Stimulated activated CD8-positive, alpha-beta memory T cell treated with anti-CD3 and anti-CD28 coated beads, Interleukin-2, amount 100 ng/mL, for 1 hour (primary cell): Measurements from ENCODE around the gene ARHGEF18.
"Not testable (repeated sequence)": the region's sequence is repeated elsewhere in the genome, so short reads cannot be mapped to it uniquely, and the experiment has no call there.

Experiments used
- DNase-seq, 2 donors: peaks; one replicate each; pipeline ENCODE4 v3.0.0-alpha.2; 2020; ENCODE audit warnings: low read depth in 2 of 2

The ARHGEF18 gene

GRCh38 chr19:7348587-7349230, at the start of gene ARHGEF18:
ARHGEF18 (plus strand) TSS chr19:7348937; CDS start chr19:7362891, 13,954 bp downstream.
- DNase-seq = peak in 1 of 2 donors; percentile 24

DNA sequence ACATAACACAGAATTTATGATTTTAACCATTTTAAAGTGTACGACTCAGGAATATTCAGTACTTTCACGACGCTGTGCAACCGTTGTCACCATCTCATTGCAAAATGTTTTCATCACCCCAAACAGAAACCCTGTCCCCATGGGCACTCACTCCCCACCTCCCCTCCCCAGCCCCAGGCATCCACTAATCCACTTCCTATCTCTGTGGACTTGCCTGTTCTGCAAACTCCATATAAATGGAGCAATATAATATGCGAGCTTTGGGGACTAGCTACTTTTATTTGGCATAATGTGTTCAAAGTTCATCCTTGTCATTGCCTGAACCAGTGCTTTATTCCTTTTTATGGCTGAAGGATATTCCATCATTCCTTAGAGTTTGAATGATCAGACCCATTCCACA, 47.2 kb upstream of the ARHGEF18 start:
- DNase-seq = no peak

DNA sequence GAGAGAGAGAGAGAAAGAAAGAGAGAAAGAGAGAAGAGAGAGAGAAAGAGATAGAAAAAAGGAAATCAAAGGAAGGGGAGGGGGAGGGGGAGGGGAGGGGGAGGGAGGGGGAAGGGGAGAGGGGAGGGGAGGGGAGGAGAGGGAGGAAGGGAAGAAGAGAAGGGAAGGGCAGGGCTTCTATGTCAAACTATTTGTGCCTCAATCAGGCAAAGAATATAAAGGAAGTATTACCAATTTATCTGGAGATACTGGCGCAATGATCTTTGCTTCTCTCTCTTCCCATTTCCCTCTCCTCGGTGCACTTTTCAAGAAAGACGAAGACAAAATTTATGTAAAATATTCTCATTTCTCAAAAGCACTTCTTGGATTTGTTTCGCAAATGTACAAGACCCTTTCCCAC, 45.3 kb upstream of the ARHGEF18 start:
- DNase-seq = no peak

GRCh38 chr19:7304200-7304599, 44.5 kb upstream of the ARHGEF18 start:
- DNase-seq = no peak

GRCh38 chr19:7307590-7308218, 41.0 kb upstream of the ARHGEF18 start:
- DNase-seq = no peak

GRCh38 chr19:7308327-7308726, 40.4 kb upstream of the ARHGEF18 start:
- DNase-seq = not testable (repeated sequence)

DNA sequence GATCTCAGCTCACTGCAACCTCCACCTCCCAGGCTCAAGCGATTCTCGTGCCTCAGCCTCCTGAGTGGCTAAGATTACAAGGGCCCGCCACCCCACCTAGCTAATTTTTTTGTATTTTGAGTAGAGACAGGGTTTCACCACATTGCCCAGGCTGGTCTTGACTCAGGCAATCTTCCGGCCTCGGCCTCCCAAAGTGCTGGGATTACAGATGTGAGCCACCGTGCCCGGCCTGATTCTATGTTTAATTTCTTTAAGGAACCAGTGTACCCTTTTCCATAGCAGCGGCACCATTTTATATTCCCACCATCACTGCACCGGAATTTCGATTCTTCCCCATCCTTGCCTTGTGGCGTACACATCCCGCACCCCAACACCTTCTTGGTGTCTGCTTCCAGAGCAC, 36.8 kb upstream of the ARHGEF18 start:
- DNase-seq = no peak

DNA sequence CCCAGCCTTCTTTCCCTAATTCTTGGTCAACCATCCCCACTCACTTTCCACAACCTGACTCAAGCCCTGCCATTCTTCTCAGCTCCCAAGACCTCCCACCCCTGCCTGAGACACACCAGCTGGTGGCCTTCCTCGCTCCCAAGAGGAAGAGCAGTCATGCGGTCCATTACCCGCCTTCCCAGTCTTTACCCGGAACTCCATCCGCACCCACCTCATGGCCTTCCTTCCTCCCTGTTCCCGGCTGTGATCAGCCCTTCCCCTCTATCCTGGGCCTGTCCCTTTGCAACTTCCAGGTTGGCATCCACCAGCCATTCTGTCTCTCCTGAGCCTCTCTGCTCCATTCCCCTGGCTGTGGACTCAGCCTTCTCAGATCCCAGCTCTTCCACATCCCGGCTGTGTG, 35.9 kb upstream of the ARHGEF18 start:
- DNase-seq = no peak

GRCh38 chr19:7318176-7318575, 30.6 kb upstream of the ARHGEF18 start:
- no peak for DNase-seq

GRCh38 chr19:7326105-7326877, 22.4 kb upstream of the ARHGEF18 start:
- no peak for DNase-seq

DNA sequence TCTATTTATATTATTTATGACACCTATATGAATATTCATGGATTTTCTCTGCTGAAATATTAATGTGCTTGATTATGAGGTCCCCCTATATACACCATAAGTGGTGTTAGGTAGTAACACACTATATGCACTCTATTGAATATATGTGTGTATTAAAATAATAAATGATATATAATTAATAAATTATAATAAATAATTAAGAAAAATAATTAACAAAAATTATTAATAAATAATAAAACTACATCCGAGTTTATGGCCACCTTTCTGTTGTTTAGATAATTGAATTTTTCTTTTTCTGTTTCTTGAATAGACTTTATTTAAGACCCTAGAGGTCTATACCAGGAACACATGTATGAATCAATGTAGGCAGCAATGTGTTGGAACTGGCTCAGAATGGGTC, 20.9 kb upstream of the ARHGEF18 start:
- no peak for DNase-seq

- DNase-seq = no peak
Measured at GRCh38 chr19:7328647-7329046, 20.1 kb upstream of the ARHGEF18 start.

- DNase-seq = no peak
Measured at GRCh38 chr19:7331446-7331845, 17.3 kb upstream of the ARHGEF18 start.

- no peak for DNase-seq
Measured at GRCh38 chr19:7333198-7334118, 15.3 kb upstream of the ARHGEF18 start.

DNA sequence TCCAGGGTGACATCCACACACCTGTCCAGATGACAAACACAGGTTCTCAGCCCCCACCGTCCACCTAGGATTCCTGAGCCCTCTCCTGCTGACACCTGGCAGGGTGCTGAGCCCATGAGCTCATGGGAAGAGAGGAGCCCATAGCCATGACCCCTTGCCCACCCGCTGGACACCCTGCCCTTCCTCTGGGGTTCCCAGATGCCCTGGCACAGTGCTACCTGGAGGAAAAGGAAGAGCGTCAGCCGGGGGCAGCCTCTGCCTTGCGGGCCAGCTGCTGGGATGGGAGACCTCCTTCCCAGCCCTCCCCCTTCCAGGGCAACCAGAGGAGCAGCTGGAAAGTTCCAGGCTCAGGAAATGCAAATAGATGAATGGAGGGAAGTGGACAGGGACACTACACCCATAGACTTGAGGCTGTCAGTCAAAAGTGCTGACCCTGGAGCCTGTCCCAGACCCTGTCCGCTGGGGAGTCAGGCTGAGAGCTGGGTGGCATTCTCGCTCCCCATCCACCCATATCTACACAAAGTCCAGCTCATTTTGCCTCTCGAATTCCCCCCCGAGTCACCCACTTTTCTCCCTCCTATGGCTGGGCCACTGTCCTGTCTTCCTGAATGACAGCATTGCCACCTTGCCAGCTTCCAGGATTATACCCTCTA, 12.3 kb upstream of the ARHGEF18 start:
- DNase-seq = no peak

DNA sequence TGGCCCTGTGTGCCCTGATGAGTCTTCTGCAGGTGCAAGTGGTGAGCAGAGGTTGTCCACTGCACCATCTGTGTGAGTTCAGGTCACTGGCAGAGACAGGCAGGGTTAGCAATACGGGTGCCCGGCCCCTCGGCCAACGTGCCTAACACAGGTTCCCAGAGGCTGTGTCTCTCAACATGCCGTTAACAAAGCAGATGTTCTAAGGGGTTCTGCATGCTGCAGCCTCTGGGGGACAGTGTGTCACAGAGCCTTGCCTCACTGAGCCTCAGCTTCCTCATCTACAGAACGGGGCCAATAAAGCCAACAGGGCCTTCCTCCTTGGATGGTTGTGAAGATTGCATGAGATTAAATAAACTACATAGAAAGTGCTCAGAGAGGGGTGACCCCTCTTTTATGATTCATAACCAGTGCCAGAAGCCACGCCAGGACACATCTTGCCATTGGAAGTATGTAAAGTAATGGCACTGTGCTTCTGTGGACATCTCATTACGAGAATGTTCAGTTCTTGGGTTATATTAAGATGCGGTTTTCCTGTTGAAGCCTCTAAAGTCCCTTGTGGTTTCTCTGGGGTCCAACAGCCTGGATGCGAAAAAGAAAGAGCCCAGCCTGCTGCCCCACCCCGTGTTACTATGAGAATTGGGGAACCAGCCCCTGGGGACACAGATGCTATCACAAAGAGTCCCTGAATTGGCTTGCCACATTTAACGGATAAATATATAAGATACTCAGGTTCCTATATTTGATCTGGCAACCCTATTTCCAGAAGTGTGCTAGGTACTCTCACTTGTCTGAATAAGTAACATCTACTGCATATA, 11.2 kb upstream of the ARHGEF18 start:
- no peak for DNase-seq

DNA sequence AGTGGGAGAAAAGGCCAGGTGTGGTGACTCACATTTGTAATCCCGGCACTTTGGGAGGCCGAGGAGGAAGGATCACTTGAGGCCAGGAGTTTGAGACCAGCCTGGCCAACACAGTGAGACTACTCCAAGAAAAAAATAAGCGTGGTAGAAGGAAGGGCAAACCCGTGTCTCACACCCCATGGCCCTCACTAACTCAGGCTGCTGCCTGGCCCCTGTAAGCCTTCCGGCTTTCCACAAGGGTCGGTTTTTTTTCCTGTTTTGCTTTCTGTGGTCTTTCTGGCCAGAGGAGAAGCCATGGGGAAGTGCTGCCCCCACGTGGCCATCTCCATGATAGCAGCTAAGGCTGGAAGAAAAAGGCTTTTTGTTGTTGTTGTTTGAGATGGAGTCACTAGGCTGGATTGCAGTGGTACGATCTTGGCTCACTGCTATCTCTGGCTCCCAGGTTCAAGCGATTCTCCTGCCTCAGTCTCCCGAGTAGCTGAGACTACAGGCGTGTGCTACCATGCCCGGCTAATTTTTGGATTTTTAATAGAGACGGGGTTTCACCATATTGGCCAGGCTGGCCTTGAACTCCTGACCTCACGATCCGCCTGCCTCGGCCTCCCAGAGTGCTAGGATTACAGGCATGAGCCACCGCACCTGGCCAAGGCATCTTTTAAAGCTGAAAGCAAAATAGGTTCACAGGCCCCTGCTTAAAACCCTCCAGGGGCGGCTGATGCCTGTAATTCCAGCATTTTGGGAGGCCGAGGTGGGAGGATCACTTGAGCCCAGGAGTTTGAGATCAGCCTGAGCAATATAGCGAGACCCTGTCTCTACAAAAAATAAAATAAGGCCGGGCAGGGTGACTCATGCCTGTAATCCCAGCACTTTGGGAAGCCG, 7.5 kb upstream of the ARHGEF18 start:
- DNase-seq = peak; percentile 75 to 78

GRCh38 chr19:7342143-7342542, 6.6 kb upstream of the ARHGEF18 start:
- no peak for DNase-seq

GRCh38 chr19:7346488-7346971, 2.2 kb upstream of the ARHGEF18 start:
- DNase-seq = no peak
